Activated naive CD8-positive, alpha-beta T cell treated with anti-CD3 and anti-CD28 coated beads for 36 hours (primary cell): ENCODE results near the gene LRRC30. TPM values are rescaled to one million over a fixed set of nuclear protein-coding genes. Genes with fewer than 3 reads are reported as not detected.

Experiments
- DNase-seq: peaks from one replicate; pipeline ENCODE4 v3.0.0; 2021
- H3K27ac Mint-ChIP-seq: one replicate; pipeline ENCODE4 v1.8.0; 2022; ENCODE audit warnings: mild to moderate bottlenecking, moderate library complexity, mixed read lengths
- H3K27me3 Mint-ChIP-seq: one replicate; pipeline ENCODE4 v1.8.0; 2022; ENCODE audit warnings: mild to moderate bottlenecking, mixed read lengths
- H3K36me3 Mint-ChIP-seq: one replicate; pipeline ENCODE4 v1.8.0; 2021; ENCODE audit warnings: mild to moderate bottlenecking, mixed read lengths
- H3K4me1 Mint-ChIP-seq: one replicate; pipeline ENCODE4 v1.8.0; 2021; ENCODE audit warnings: mixed read lengths
- H3K4me3 Mint-ChIP-seq: one replicate; pipeline ENCODE4 v1.8.0; 2022; ENCODE audit warnings: mild to moderate bottlenecking, moderate library complexity, mixed read lengths
- H3K9me3 Mint-ChIP-seq: one replicate; pipeline ENCODE4 v1.8.0; 2022; ENCODE audit warnings: mixed read lengths
- total RNA-seq, 2 experiments: library from RNA; stranded (reverse); gene quantifications; one replicate each; pipeline ENCODE4 v1.2.3, GENCODE V29; 2021

The LRRC30 gene
- total RNA-seq, 2 experiments from 2014 or later, result not detected

DNA sequence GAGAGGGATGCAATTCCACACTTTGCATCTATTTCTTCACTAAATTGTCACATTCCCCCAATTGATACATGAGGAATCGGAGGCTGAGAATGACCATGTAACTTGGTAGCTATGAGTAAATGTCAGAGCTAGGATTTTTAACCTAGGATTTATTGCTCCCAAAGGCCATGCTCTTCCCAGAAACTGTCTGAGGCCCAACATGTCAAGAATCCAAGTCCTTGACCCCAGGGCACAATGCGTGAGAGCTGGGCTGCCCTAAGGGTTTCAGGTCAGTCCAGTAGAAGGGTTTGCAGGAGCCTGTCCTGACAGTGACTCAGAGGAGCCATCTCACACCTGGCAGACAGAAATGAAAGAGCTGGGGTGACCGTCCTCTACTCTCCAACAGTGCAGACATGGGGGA is 30.3 kb downstream of the LRRC30 start:
- H3K27ac Mint-ChIP-seq, result no peak overlapping the region
- DNase-seq, result no peak
- H3K27me3 Mint-ChIP-seq, result no peaks in the 10 kb centered on the region
- H3K9me3 Mint-ChIP-seq, result peaks cover 2% of the 10 kb centered on the region
- no peaks in the 10 kb centered on the region for H3K36me3 Mint-ChIP-seq
- no peak overlapping the region for H3K4me3 Mint-ChIP-seq
- no peaks in the 10 kb centered on the region for H3K4me1 Mint-ChIP-seq

DNA sequence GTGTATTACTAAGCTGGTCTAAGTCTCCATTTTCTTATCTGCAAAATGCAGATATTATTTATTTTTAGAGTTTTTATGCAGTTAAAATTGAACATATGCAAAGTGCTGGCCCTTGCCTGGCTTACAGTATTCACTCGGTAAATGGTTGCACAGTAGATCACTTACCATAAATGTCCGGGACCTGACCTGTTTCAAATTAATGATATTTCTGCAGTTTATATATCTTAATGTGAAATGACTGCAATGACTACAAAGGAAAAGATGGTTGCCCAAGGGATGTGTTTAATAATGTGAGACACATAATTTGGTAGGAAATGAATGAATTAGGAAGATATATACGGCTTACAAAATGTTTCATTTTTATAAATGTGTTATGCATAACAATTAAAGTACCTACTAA is 37.1 kb downstream of the LRRC30 start:
- Mint-ChIP-seq H3K4me3 (no peak overlapping the region), H3K4me1 (no peaks in the 10 kb centered on the region), H3K27ac (no peak overlapping the region), H3K27me3 (no peaks in the 10 kb centered on the region), H3K36me3 (no peaks in the 10 kb centered on the region), H3K9me3 (peaks cover 5% of the 10 kb centered on the region)
- DNase-seq, result no peak

DNA sequence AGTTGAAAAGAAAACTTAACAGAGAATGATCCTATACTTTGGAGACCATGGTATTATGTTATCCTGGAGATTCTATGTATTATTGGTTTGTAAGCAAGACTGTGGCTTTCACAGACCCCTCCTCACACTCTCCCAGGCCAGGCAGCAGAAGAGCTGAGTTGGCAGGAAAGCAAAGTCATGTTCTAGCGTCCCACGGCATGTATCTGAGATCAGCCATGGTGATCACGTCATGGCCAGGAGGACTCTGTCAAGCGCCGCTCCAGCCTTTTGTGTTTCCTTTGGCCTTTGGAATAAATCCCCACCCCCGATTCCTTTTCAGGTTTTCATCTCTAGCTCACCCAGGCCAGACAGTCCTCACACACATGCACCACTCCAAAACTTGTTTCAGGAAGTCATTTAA is 39.1 kb downstream of the LRRC30 start:
- Mint-ChIP-seq H3K9me3 (peaks cover 4% of the 10 kb centered on the region), H3K4me1 (no peaks in the 10 kb centered on the region), H3K27ac (no peak overlapping the region), H3K4me3 (no peak overlapping the region), H3K36me3 (no peaks in the 10 kb centered on the region), H3K27me3 (peaks cover 5% of the 10 kb centered on the region)
- DNase-seq, result no peak

DNA sequence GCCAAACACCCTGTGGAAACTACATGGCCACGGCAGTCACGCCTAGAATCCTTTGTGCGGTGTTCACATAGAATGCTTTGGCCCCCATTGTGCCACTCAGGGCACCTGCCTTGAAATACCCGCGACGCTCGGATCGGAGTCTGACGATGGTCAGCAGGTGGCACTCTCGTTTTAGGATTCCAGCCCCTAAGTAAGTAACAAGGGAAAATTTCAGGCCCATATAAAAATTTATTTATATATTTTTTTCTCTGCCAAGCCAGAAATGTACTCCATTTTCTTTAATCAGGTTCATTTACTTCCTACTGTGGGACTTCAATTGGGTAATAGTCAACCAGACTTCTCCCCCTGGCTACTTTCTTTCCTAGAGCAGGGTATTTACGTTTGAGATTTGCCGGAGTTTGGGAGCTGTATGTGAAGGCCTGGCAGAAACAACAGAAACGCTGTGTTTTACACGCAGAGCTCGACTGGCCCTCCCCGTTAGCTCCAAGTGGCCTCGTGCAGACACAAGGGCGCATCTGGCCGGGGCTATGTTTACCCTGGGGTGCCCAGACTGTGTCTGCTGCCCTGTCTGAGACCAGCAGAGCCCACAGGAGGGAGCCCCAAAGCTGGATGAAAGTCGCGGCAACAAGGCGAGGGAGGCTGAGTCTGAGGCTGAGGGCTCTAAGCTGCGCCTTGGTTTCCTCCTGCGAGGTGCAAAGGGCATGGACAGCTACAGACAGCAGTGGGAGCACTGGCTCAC is 41.6 kb downstream of the LRRC30 start:
- Mint-ChIP-seq H3K27ac (no peak overlapping the region), H3K4me1 (no peaks in the 10 kb centered on the region), H3K27me3 (peaks cover 5% of the 10 kb centered on the region), H3K4me3 (no peak overlapping the region), H3K36me3 (no peaks in the 10 kb centered on the region), H3K9me3 (peaks cover 4% of the 10 kb centered on the region)
- no peak for DNase-seq

DNA sequence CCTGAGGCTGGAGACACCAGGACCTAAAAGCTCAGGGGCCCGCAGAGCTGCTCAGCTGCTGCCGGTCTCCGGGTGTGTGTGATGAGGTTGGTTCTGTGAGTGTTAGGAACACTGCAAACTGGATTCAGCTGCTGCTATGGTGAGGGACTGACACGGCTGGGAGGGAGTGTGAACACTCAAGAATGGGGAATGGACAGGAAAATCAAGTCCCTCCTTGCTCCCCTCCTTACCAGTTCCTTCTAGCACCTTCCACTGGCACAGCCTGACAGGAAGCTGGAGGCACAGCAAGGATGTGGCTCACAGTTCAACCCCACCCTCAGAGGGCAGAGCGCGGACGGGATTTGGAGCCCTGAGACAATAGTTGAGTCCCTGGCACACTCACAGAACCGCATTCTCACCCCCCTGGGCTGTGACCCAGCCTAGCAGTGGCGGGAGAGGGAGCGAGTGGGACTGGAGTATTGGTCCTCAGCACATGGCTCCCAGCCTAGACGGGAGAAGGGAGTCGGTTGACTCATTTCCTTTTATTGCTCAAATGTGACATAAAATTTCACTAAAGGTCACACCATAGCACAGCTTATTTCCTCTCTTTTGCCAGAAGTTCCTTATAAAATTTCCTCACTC is 42.5 kb downstream of the LRRC30 start:
- H3K27ac Mint-ChIP-seq, result no peak overlapping the region
- H3K4me1 Mint-ChIP-seq, result no peaks in the 10 kb centered on the region
- DNase-seq, result no peak

DNA sequence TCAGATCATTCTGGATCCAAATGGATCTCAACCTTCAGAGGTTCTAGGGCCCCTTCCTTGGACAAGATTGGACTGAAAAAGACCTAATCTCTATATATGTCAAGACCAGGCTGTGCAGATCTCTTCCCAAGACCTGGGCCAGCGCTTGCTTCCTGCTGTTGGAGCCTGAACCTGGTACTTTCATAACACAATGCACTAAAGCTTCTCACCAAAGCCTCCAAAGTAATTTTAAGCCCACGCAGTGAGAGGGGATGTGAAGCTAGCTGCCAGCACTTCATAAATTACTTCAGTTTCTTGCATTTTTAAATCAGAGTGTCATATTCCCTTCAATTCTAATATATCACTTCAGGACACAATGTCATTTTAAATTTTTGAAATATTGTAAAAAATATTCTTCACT is 50.7 kb downstream of the LRRC30 start:
- Mint-ChIP-seq H3K27ac (no peak overlapping the region), H3K4me3 (no peak overlapping the region), H3K27me3 (no peaks in the 10 kb centered on the region), H3K9me3 (peaks cover 2% of the 10 kb centered on the region), H3K36me3 (no peaks in the 10 kb centered on the region), H3K4me1 (no peaks in the 10 kb centered on the region)
- DNase-seq, result no peak

More for the DNA sequence above, 42.5 kb downstream of the LRRC30 start:
- H3K9me3 Mint-ChIP-seq, result peaks cover 4% of the 10 kb centered on the region
- H3K27me3 Mint-ChIP-seq, result peaks cover 5% of the 10 kb centered on the region
- H3K4me3 Mint-ChIP-seq, result no peak overlapping the region
- no peaks in the 10 kb centered on the region for H3K36me3 Mint-ChIP-seq

Other genes with a start within 250 kb of the LRRC30 start
- gene LAMA1, start 113.3 kb upstream of the LRRC30 start, total RNA-seq, result not detected